GM23338 (cell line): ENCODE measurements around the gene NABP1.

Experiments
- CTCF ChIP-seq, 2 experiments: fragments of 200-600 bp in 1 of 2; sonication (generic) in 1 of 2; conservative IDR thresholded peaks; 2 replicates each; pipeline versions ENCODE4 v1.5.1 to v1.6.1; 2016 to 2017; ENCODE audit warnings: antibody characterized with exemption in 2 of 2, low read depth in 2 of 2, mild to moderate bottlenecking in 2 of 2, moderate library complexity in 1 of 2
- POLR2AphosphoS5 ChIP-seq: IDR thresholded peaks from 2 replicates; pipeline ENCODE4 v1.6.1; 2016; ENCODE audit warnings: antibody characterized with exemption, low read depth
- REST ChIP-seq: IDR thresholded peaks from one replicate; pipeline ENCODE4 v1.6.1; 2018; ENCODE audit warnings: antibody characterized with exemption; ENCODE audit not compliant: unreplicated experiment

- TF ChIP-seq CTCF (conservative IDR thresholded peaks at IDR 0.05; ENCODE audit: low read depth in 2 of 2) (no peak), REST (no peak), POLR2AphosphoS5 (no peak)
Measured at GRCh38 chr2:191707542-191707941, 29.6 kb downstream of the NABP1 start.
